HFFc6 (cell line): Measurements from ENCODE around the gene RNF181. TPM values are rescaled to one million over a fixed set of nuclear protein-coding genes. Genes with fewer than 3 reads are reported as not detected.

Experiments used
- DNase-seq: peaks from one replicate; pipeline ENCODE4 v3.0.0-alpha.2; 2018
- H3K27ac Mint-ChIP-seq: 2 replicates; pipeline ENCODE4 v1.8.0; 2020; ENCODE audit warnings: mild to moderate bottlenecking, mixed read lengths
- H3K27me3 Mint-ChIP-seq: 2 replicates; pipeline ENCODE4 v1.8.0; 2021; ENCODE audit warnings: mild to moderate bottlenecking, moderate library complexity, mixed read lengths; ENCODE audit not compliant: insufficient read depth
- H3K36me3 Mint-ChIP-seq: 2 replicates; pipeline ENCODE4 v1.8.0; 2021; ENCODE audit warnings: low read depth, mixed read lengths
- H3K4me1 Mint-ChIP-seq: 2 replicates; pipeline ENCODE4 v1.8.0; 2020; ENCODE audit warnings: low read depth, mixed read lengths
- H3K4me3 Mint-ChIP-seq: 2 replicates; pipeline ENCODE4 v1.8.0; 2020; ENCODE audit warnings: mild to moderate bottlenecking, moderate library complexity, mixed read lengths
- H3K9me3 Mint-ChIP-seq: 2 replicates; pipeline ENCODE4 v1.8.0; 2020; ENCODE audit warnings: mild to moderate bottlenecking, mixed read lengths
- CTCF ChIP-seq: fragments of 200-600 bp; sonication (generic); IDR thresholded peaks from 2 replicates; pipeline ENCODE4 v1.5.0; 2021; ENCODE audit warnings: antibody characterized with exemption, mild to moderate bottlenecking
- long read RNA-seq: library from polyadenylated mRNA; unstranded; transcript quantifications from one replicate; pipeline ENCODE4 v2.0.0, GENCODE V29; 2019
- total RNA-seq, 6 experiments: library from RNA; stranded (reverse); fragmentation: NEBNext Ultra II Directional; extraction: Animal tissue kit (Norgen Biotek cat#: 25700); gene quantifications; 2 replicates in 1 of 6; 3 replicates in 5 of 6; pipeline ENCODE4 v1.2.3, GENCODE V29; 2021

The RNF181 gene
- 100 to 1,000 TPM; 121 to 160 (median 146) TPM for total RNA-seq
- long read RNA-seq, transcript RNF181-204 (5 exons, 535 nt): minor isoform, 6 of 115 reads
- long read RNA-seq, transcript RNF181-201 (5 exons, 569 nt): major isoform, 93 of 115 reads
- long read RNA-seq, partial matches to known transcripts: 0 of 115 reads
- long read RNA-seq, other reads (novel, unspliced or antisense): 16 of 115 reads

GRCh38 chr2:85595301-85596025 is at the start of gene RNF181:
RNF181 (plus strand) TSS chr2:85595745; CDS start chr2:85595764, 19 bp downstream.
- Mint-ChIP-seq H3K36me3 (peaks cover 4% of the 10 kb centered on the region; the same call in 1 of the 2 replicates), H3K4me1 (peaks cover 35% of the 10 kb centered on the region), H3K9me3 (no peaks in the 10 kb centered on the region), H3K4me3 (peak within 1 kb of the TSS; percentile 96), H3K27me3 (peaks cover 2% of the 10 kb centered on the region; the same call in 1 of the 2 replicates), H3K27ac (peak within 1 kb of the TSS; percentile 89)
- TF ChIP-seq CTCF: no peak
- peak; percentile 99 for DNase-seq

GRCh38 chr2:85545780-85546240 is 49.7 kb upstream of the RNF181 start:
- Mint-ChIP-seq H3K4me3 (no peak overlapping the region), H3K4me1 (peaks cover 88% of the 10 kb centered on the region), H3K27me3 (peaks cover 7% of the 10 kb centered on the region), H3K9me3 (no peaks in the 10 kb centered on the region), H3K27ac (no peak overlapping the region; the same call in 1 of the 2 replicates), H3K36me3 (peaks cover 50% of the 10 kb centered on the region)
- no peak for DNase-seq
- TF ChIP-seq CTCF: no peak

GRCh38 chr2:85547089-85547858 is 48.3 kb upstream of the RNF181 start:
- H3K27me3 Mint-ChIP-seq: peaks cover 7% of the 10 kb centered on the region
- peaks cover 84% of the 10 kb centered on the region for H3K4me1 Mint-ChIP-seq
- peaks cover 46% of the 10 kb centered on the region for H3K36me3 Mint-ChIP-seq
- H3K4me3 Mint-ChIP-seq: no peak overlapping the region
- no peak for DNase-seq
- peak overlapping the region; percentile 64 for H3K27ac Mint-ChIP-seq
- TF ChIP-seq CTCF: no peak
- H3K9me3 Mint-ChIP-seq: no peaks in the 10 kb centered on the region

- H3K27me3 Mint-ChIP-seq: peaks cover 7% of the 10 kb centered on the region
- peaks cover 38% of the 10 kb centered on the region for H3K36me3 Mint-ChIP-seq
- peak overlapping the region; percentile 64 for H3K27ac Mint-ChIP-seq
- TF ChIP-seq CTCF: no peak
- no peak overlapping the region for H3K4me3 Mint-ChIP-seq
- no peak for DNase-seq
- H3K4me1 Mint-ChIP-seq: peaks cover 76% of the 10 kb centered on the region
- no peaks in the 10 kb centered on the region for H3K9me3 Mint-ChIP-seq
Observed at GRCh38 chr2:85547859-85548607, 47.5 kb upstream of the RNF181 start.

GRCh38 chr2:85548608-85548900 is 47.0 kb upstream of the RNF181 start:
- Mint-ChIP-seq H3K27me3 (peaks cover 3% of the 10 kb centered on the region; the same call in 1 of the 2 replicates), H3K4me1 (peaks cover 71% of the 10 kb centered on the region), H3K27ac (peak overlapping the region; percentile 64), H3K9me3 (no peaks in the 10 kb centered on the region), H3K4me3 (no peak overlapping the region), H3K36me3 (peaks cover 34% of the 10 kb centered on the region)
- TF ChIP-seq CTCF: no peak
- no peak for DNase-seq
